OCI-LY7 (cell line): ENCODE measurements around the gene DCT. TPM values are rescaled to one million over a fixed set of nuclear protein-coding genes. Genes with fewer than 3 reads are reported as not detected.

ENCODE experiments used
- BruUV-seq: library from RNA; stranded (reverse); fragments of 400-500 nt; replicated peaks from 2 replicates; lab custom pipeline; 2021; lab: Mats Ljungman, UMichigan
- CTCF ChIA-PET: fragments of 300-600 bp; sonication (Branson Sonifier 250); formaldehyde crosslinking; loops from one replicate; lab custom pipeline; 2022; ENCODE audit warnings: antibody characterized with exemption; ENCODE audit not compliant: unreplicated experiment; lab: Charles Lee
- POLR2A ChIA-PET: fragments of 300-600 bp; sonication (Branson Sonifier 250); formaldehyde crosslinking; loops from one replicate; lab custom pipeline; 2022; ENCODE audit warnings: antibody characterized with exemption; lab: Charles Lee
- DNase-seq: peaks from one replicate; pipeline ENCODE4 v3.0.0-alpha.2; 2015; ENCODE audit warnings: low spot score
- H2AFZ ChIP-seq: fragments of 200-600 bp; sonication (generic), shearing (Covaris generic); 2 replicates; pipeline ENCODE4 v1.6.1; 2014; ENCODE audit warnings: mild to moderate bottlenecking, antibody characterized with exemption, low read length, moderate library complexity
- H3K27ac ChIP-seq: fragments of 200-600 bp; sonication (generic); 2 replicates; pipeline ENCODE4 v1.5.1; 2014; ENCODE audit warnings: mixed run types, low read depth, mild to moderate bottlenecking, moderate library complexity, low read length, inconsistent platforms; ENCODE audit not compliant: poor library complexity, severe bottlenecking
- H3K36me3 ChIP-seq: fragments of 200-600 bp; sonication (generic); 2 replicates; pipeline ENCODE4 v1.6.1; 2014; ENCODE audit warnings: mild to moderate bottlenecking, antibody characterized with exemption, low read length, moderate library complexity, mixed read lengths; ENCODE audit not compliant: insufficient read depth
- H3K4me1 ChIP-seq: fragments of 200-600 bp; sonication (generic); 2 replicates; pipeline ENCODE4 v1.5.1; 2014; ENCODE audit warnings: mild to moderate bottlenecking, low read length; ENCODE audit not compliant: insufficient read depth, poor library complexity, severe bottlenecking
- H3K4me2 ChIP-seq: fragments of 200-600 bp; sonication (generic); 2 replicates; pipeline ENCODE4 v1.6.1; 2014; ENCODE audit warnings: mild to moderate bottlenecking, low read length
- H3K4me3 ChIP-seq: fragments of 200-600 bp; sonication (generic); 2 replicates; pipeline ENCODE4 v1.5.1; 2014; ENCODE audit warnings: mild to moderate bottlenecking, low read depth, low read length; ENCODE audit not compliant: poor library complexity, severe bottlenecking
- H3K79me2 ChIP-seq: fragments of 200-600 bp; sonication (generic); 2 replicates; pipeline ENCODE4 v1.6.1; 2016; ENCODE audit warnings: low read depth, mild to moderate bottlenecking, low read length, moderate library complexity, mixed read lengths; ENCODE audit not compliant: insufficient read depth
- H3K9me2 ChIP-seq: fragments of 200-600 bp; sonication (generic); 2 replicates; pipeline ENCODE4 v1.6.1; 2016; ENCODE audit warnings: mild to moderate bottlenecking, low read length, mixed read lengths; ENCODE audit not compliant: insufficient read depth
- H3K9me3 ChIP-seq: fragments of 200-600 bp; sonication (generic); 2 replicates; pipeline ENCODE4 v1.6.1; 2014; ENCODE audit warnings: mild to moderate bottlenecking, mixed run types, low read length, mixed read lengths
- H4K20me1 ChIP-seq: fragments of 200-600 bp; sonication (generic); 2 replicates; pipeline ENCODE4 v1.6.1; 2014; ENCODE audit warnings: mild to moderate bottlenecking, antibody characterized with exemption, low read length, moderate library complexity, mixed read lengths; ENCODE audit not compliant: insufficient read depth
- CTCF ChIP-seq: fragments of 200-600 bp; sonication (generic); conservative IDR thresholded peaks from 2 replicates; pipeline ENCODE4 v1.5.1; 2014; ENCODE audit warnings: mild to moderate bottlenecking, antibody characterized with exemption, low read length, moderate library complexity, mixed read lengths
- EZH2phosphoT487 ChIP-seq: fragments of 200-600 bp; sonication (generic); IDR thresholded peaks from 2 replicates; pipeline ENCODE4 v1.6.1; 2018; ENCODE audit warnings: low read depth, borderline replicate concordance, mild to moderate bottlenecking, mixed run types, antibody characterized with exemption, low read length, moderate library complexity, mixed read lengths
- intact Hi-C: fragments of 100-400 bp; cut with micrococcal nuclease; formaldehyde crosslinking; loops from one replicate; pipeline ENCODE4 v1.10.0; 2022; ENCODE audit not compliant: unreplicated experiment
- total RNA-seq, 2 experiments: library from RNA; depleted of rRNA in 1 of 2; stranded (reverse); fragments of >200 nt in 1 of 2; shearing (Covaris generic) in 1 of 2; gene quantifications; 2 replicates each; pipeline ENCODE4 v1.2.3, GENCODE V29; 2014 to 2022

Gene DCT
- total RNA-seq, 2 experiments from 2014 or later: 0.25 TPM; not detected in 1

- no peaks in the 10 kb centered on the region for H3K4me1 ChIP-seq
- H3K9me2 ChIP-seq: no peaks in the 10 kb centered on the region
- ChIA-PET CTCF (no interaction called here), POLR2A (no interaction called here)
- DNase-seq: peak; percentile 17
- TF ChIP-seq CTCF: peak; percentile 54
- no peak for TF ChIP-seq EZH2phosphoT487
- intact Hi-C loops: no loop called here
- no peaks in the 10 kb centered on the region for H3K79me2 ChIP-seq
- no peak overlapping the region for H3K27ac ChIP-seq
- no TSS peak for BruUV-seq
- no peak overlapping the region for H2AFZ ChIP-seq
- no peak overlapping the region for H3K4me3 ChIP-seq
- no peak overlapping the region for H3K4me2 ChIP-seq
- no peaks in the 10 kb centered on the region for H3K36me3 ChIP-seq
- no peaks in the 10 kb centered on the region for H4K20me1 ChIP-seq
- H3K9me3 ChIP-seq: no peaks in the 10 kb centered on the region
Observed at GRCh38 chr13:94416454-94417080, 62.9 kb downstream of the DCT start.

GRCh38 chr13:94415500-94416237 lies 63.8 kb downstream of the DCT start:
- H3K4me3 ChIP-seq: no peak overlapping the region
- H3K9me3 ChIP-seq: no peaks in the 10 kb centered on the region
- no peaks in the 10 kb centered on the region for H3K79me2 ChIP-seq
- intact Hi-C loops: no loop called here
- TF ChIP-seq EZH2phosphoT487: no peak
- TF ChIP-seq CTCF: no peak
- no peaks in the 10 kb centered on the region for H3K36me3 ChIP-seq
- H2AFZ ChIP-seq: no peak overlapping the region
- no TSS peak for BruUV-seq
- ChIA-PET POLR2A (no interaction called here), CTCF (no interaction called here)
- no peak overlapping the region for H3K4me2 ChIP-seq
- no peaks in the 10 kb centered on the region for H3K4me1 ChIP-seq
- no peak for DNase-seq
- H3K9me2 ChIP-seq: no peaks in the 10 kb centered on the region
- H3K27ac ChIP-seq: no peak overlapping the region
- H4K20me1 ChIP-seq: no peaks in the 10 kb centered on the region

GRCh38 chr13:94414708-94415107 lies 64.8 kb downstream of the DCT start:
- Histone ChIP-seq H3K4me3 (no peak overlapping the region), H3K9me3 (no peaks in the 10 kb centered on the region), H2AFZ (no peak overlapping the region), H3K4me2 (no peak overlapping the region), H4K20me1 (no peaks in the 10 kb centered on the region), H3K79me2 (no peaks in the 10 kb centered on the region), H3K4me1 (no peaks in the 10 kb centered on the region), H3K36me3 (no peaks in the 10 kb centered on the region), H3K27ac (no peak overlapping the region), H3K9me2 (no peaks in the 10 kb centered on the region)
- ChIA-PET CTCF (interaction anchor here (0.5 kb wide), 1 partner anchor 11 kb away, joined by 3 read pairs; no protein-coding TSS in a partner anchor), POLR2A (no interaction called here)
- BruUV-seq: no TSS peak
- intact Hi-C loops: no loop called here
- DNase-seq: no peak
- TF ChIP-seq CTCF (no peak), EZH2phosphoT487 (no peak)
